Esophagus muscularis mucosa (tissue), 3 donors: ENCODE results near the gene ADPRHL1.

Experiments used
- POLR2A ChIP-seq: fragments of 450-650 bp; IDR thresholded peaks from one replicate; pipeline ENCODE4 v1.6.1; 2017; ENCODE audit warnings: antibody characterized with exemption, moderate library complexity, mild to moderate bottlenecking, low read depth
- POLR2AphosphoS5 ChIP-seq, 2 donors: sonication (generic); formaldehyde crosslinking; IDR thresholded peaks; one replicate each; pipeline ENCODE4 v1.6.1; 2017; ENCODE audit warnings: antibody characterized with exemption in 2 of 2
- TF ChIP-seq, protein P1 (sequence below), 3 experiments: fragments of 200-600 bp in 2 of 3; fragments of 450-650 bp in 1 of 3; sonication (generic) in 2 of 3; IDR thresholded peaks; one replicate each; pipeline ENCODE4 v1.5.1; 2017 to 2019; ENCODE audit warnings: antibody characterized with exemption in 3 of 3, mild to moderate bottlenecking in 2 of 3, moderate library complexity in 1 of 3

DNA sequence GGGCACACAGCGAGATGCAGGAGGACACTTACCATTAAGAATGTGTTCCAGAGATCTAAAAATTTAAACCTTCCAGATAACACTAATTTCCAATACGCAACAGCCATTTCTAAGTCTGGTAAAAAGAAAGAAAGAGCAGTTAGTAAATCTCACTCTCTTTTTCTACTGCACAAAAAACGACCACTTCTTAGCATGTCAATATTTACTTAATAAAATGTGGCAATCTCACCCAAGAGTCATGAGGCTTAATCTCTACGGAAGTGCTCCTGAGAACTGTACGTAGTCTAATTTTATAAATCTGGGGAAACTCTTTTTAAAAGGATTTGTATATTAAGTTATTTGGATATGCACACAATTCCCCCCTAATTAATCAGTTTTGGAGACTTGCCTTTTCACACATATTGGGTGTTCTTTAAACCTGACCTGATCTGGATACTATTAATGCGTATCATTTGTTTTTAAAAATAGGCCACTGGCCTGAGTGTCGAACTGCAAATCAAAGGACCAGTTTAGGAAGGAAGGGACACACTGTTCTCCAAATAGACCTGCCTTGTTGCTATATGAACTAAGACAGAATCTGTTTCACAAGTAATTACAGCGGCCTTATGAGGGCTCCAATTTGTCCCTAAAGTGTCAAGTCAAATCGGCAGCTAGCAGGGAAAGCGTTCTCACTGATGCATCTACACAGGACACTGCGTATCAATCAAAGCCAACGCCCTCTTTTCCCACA is 7.9 kb upstream of the ADPRHL1 start:
- TF ChIP-seq, protein P1, sequence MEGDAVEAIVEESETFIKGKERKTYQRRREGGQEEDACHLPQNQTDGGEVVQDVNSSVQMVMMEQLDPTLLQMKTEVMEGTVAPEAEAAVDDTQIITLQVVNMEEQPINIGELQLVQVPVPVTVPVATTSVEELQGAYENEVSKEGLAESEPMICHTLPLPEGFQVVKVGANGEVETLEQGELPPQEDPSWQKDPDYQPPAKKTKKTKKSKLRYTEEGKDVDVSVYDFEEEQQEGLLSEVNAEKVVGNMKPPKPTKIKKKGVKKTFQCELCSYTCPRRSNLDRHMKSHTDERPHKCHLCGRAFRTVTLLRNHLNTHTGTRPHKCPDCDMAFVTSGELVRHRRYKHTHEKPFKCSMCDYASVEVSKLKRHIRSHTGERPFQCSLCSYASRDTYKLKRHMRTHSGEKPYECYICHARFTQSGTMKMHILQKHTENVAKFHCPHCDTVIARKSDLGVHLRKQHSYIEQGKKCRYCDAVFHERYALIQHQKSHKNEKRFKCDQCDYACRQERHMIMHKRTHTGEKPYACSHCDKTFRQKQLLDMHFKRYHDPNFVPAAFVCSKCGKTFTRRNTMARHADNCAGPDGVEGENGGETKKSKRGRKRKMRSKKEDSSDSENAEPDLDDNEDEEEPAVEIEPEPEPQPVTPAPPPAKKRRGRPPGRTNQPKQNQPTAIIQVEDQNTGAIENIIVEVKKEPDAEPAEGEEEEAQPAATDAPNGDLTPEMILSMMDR (IDR thresholded peaks at IDR 0.05) = no peak
- TF ChIP-seq POLR2A (no peak), POLR2AphosphoS5 (IDR thresholded peaks at IDR 0.05) (no peak)
